ENCODE data around the gene NUP214.

NUP214 gene

GRCh38 chr9:131203431-131204218 lies 78.2 kb downstream of the NUP214 start:
- DNase-seq = no peak

GRCh38 chr9:131204285-131204684 lies 78.9 kb downstream of the NUP214 start:
- DNase-seq = no peak

GRCh38 chr9:131206495-131206894 lies 81.1 kb downstream of the NUP214 start:
- DNase-seq = no peak

- DNase-seq = peak; percentile 4
These were observed 86.5 kb downstream of the NUP214 start for GRCh38 chr9:131211920-131212319.

GRCh38 chr9:131214286-131214856 lies 89.0 kb downstream of the NUP214 start:
- no peak for DNase-seq

- DNase-seq = no peak
These were observed 89.5 kb downstream of the NUP214 start for GRCh38 chr9:131214876-131215275.

- no peak for DNase-seq
These were observed 91.4 kb downstream of the NUP214 start for GRCh38 chr9:131216806-131217205.

- no peak for DNase-seq
These were observed 92.1 kb downstream of the NUP214 start for GRCh38 chr9:131217331-131218031.

- DNase-seq = no peak
These were observed 93.0 kb downstream of the NUP214 start for GRCh38 chr9:131218370-131218769.

- DNase-seq = no peak
These were observed 95.1 kb downstream of the NUP214 start for GRCh38 chr9:131220485-131220884.

- no peak for DNase-seq
These were observed 97.1 kb downstream of the NUP214 start for GRCh38 chr9:131222460-131222859.

- no peak for DNase-seq
These were observed 100.8 kb downstream of the NUP214 start for GRCh38 chr9:131226226-131226625.

GRCh38 chr9:131227112-131227958 lies 101.9 kb downstream of the NUP214 start:
- DNase-seq = no peak

- DNase-seq = no peak
These were observed 102.6 kb downstream of the NUP214 start for GRCh38 chr9:131227959-131228460.

- no peak for DNase-seq
These were observed 103.6 kb downstream of the NUP214 start for GRCh38 chr9:131228988-131229387.

- DNase-seq = peak; percentile 60
These were observed 108.2 kb downstream of the NUP214 start for GRCh38 chr9:131233556-131233955.

GRCh38 chr9:131233995-131234394 lies 108.6 kb downstream of the NUP214 start:
- DNase-seq = peak; percentile 61

- DNase-seq = no peak
These were observed 109.6 kb downstream of the NUP214 start for GRCh38 chr9:131234799-131235479.

- no peak for DNase-seq
These were observed 110.1 kb downstream of the NUP214 start for GRCh38 chr9:131235480-131235851.

- no peak for DNase-seq
These were observed 110.8 kb downstream of the NUP214 start for GRCh38 chr9:131236161-131236560.

- no peak for DNase-seq
These were observed 111.4 kb downstream of the NUP214 start for GRCh38 chr9:131236761-131237160.

GRCh38 chr9:131237291-131237690 lies 111.9 kb downstream of the NUP214 start:
- no peak for DNase-seq

Data from CD4-positive, alpha-beta T cell treated with Interleukin-21 for 1 hour (primary cell).